OCI-LY1 (cell line): ENCODE data around the gene SDK2.

Experiments
- CTCF ChIP-seq: fragments of 200-600 bp; sonication (generic), shearing (Covaris generic); IDR thresholded peaks from 2 replicates; pipeline ENCODE4 v1.5.1; 2017; ENCODE audit warnings: mild to moderate bottlenecking, antibody characterized with exemption, low read length, moderate library complexity, mixed read lengths
- EZH2 ChIP-seq: fragments of 200-600 bp; sonication (generic), shearing (Covaris generic); IDR thresholded peaks from 2 replicates; pipeline ENCODE4 v1.8.0; 2017; ENCODE audit warnings: borderline replicate concordance, mixed run types, mild to moderate bottlenecking, antibody characterized with exemption, low read length, moderate library complexity, mixed read lengths

DNA sequence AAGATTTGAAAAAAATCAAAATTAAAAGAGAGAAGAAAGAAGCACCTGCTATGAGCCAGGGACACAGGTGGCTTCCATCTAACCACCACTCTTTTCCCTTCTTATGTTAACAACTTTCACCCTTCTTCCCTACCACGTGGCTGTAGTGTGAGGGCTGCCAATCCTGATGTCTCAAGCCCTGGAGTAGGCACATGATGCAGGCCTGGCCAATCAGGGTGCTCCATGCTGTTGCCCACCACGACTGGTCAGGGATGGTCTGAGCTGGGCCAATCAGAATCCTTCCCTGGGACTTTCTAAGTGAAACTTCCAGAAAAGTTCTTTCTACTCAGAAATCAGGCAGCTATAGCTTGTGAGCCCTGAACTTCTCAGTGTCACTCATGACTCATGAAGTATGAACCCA is 140.7 kb downstream of the SDK2 start:
- TF ChIP-seq CTCF (no peak), EZH2 (no peak)
